Hematopoietic multipotent progenitor cell treated with erythropoietin and hydrocortisone succinate and interleukin-3 and kit ligand, for 17 days (in vitro differentiated cells): ENCODE measurements around the gene NAV3.
A peak's percentile ranks its signal among the peaks of the same experiment; 100 is the strongest.

ENCODE experiments used
- DNase-seq: peaks from one replicate; pipeline ENCODE4 v3.0.0-alpha.2; 2015; ENCODE audit warnings: low spot score

NAV3 gene

DNA sequence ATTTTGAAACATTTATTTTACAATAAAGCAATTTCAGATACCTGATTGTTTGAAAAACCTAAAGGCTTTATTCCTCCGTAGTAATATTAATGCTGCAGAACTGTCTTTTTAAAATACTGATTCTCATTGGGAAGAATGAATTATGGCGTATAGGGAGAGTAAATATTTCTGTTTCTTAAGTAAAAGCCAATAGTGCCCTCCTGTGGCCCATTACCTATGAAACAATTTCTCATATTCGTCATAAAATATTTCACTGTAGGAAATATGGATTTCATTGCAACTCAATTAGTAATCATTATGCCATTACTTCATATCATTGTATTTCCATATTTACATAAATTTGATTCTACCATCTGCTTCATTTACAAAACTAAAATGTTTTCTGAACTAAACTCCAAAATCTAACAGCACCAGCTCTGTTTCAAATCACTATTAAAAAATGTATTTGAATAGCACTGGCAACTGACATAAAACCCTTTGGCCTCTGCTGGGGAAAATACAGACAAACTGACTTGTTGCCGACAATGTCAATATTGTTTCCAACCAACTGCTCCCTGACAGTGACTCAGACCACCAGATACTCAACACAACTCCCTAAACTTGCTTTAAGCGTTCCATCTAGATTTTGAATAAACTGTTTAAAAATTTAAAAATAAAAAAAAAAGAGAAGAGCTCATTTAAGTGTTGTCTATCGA, 290.3 kb downstream of the NAV3 start:
- no peak for DNase-seq

DNA sequence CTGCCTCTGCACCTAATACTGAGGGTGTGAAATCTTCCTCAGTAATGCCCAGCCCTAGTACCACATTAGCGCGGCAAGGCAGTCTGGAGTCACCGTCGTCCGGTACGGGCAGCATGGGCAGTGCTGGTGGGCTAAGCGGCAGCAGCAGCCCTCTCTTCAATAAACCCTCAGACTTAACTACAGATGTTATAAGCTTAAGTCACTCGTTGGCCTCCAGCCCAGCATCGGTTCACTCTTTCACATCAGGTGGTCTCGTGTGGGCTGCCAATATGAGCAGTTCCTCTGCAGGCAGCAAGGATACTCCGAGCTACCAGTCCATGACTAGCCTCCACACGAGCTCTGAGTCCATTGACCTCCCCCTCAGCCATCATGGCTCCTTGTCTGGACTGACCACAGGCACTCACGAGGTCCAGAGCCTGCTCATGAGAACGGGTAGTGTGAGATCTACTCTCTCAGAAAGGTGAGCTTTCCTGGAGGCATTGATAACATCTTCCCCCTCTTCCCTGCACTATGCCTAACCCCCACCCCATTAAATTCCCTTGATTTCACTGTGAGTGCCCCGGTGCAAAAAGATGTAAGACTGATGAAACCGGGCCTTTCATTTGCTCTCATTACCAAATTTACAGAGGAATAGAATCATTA, 291.4 kb downstream of the NAV3 start:
- no peak for DNase-seq

DNA sequence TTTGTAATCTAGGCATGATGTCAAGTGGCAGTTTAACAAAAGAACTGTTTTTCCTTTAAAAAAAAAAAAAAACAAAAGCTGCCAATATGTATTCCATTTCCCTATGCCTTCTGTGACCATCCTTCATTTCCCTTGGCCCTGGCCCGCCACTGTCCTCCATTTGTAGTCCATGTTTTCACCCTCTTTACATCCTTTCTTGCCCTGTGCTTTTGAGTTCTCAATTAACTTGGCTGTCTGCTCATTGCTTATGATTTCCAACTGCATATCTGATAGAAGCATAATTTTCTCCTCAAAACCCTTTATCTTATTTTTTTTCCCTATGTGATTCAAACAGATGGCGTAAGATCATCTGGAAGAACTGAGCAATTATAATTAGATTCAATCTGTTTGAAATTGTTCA, 297.5 kb downstream of the NAV3 start:
- DNase-seq: no peak

DNA sequence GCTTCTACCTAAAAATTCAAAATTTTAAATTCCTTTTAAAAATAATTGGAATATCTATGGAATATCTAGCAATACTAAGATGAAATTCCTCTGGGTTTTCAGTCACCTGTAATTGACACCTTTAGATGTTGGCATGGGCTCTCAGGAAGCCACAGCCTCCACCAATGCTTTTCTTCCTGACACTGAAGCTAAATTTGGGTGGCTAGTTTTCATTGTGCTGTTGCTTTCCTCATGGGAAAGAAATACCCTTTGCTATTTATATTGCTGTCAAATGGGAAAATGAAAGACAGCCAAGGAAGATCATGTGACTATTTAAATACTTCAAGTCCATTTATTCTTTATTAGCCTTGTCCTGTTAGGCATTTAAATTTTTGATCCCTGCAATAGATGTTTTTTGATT, 313.0 kb downstream of the NAV3 start:
- DNase-seq: no peak

DNA sequence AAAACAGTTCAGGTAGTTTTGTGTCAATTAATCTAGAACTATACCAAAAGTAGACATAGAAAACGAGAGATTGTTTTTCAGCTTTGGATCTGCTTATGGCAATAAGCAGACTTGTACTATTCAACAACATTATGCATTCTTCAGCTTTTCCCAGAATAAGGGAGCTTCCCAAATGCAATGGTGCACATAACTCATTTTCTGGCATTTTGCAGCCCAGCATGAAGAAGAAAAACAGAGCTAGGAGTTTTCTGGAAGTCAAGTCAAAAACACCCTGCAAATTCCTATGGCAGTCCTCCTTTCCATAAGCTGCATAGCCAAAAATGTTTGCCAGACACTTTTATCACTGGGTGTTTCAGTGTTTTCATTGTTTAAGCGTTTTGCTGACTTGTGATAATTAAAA, 314.7 kb downstream of the NAV3 start:
- no peak for DNase-seq

DNA sequence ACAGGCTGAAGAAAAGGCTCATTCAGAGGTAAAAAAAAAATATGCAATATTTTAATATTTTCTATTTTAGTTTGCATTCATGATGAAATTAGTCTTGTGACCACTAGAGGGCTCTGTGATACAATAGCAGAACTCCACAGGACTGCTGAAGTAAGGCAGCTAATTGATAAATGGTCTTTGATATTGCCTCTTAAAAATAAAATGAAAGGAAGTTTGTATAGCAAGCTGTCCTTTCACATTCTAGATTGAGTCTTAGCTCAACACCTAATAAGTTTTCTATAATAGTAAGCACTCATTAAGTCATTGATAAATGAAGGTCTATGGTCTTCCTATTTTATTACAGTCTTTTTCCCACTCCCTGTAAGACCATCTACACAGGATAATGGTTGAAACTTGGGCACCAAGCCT, 315.7 kb downstream of the NAV3 start:
- peak; percentile 22 for DNase-seq

DNA sequence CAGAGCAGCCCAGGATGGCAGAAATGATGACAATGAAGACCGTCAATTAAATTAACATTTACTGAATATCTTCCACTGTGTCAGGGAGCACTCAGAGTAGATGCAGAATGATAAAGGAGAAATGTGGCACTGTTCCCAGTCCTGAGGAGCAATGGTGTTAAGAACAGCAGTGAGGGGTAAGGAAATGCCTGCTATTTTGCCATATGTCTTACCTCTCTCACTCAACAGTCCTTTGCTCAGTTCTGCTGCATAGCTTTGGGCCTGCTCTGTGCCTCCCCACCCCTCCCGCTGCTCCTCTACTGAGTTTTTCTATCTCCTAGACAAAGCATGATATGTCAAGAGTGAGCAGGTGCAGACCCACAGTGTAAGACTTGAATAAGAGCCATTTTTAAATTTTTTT, 318.8 kb downstream of the NAV3 start:
- DNase-seq: no peak

DNA sequence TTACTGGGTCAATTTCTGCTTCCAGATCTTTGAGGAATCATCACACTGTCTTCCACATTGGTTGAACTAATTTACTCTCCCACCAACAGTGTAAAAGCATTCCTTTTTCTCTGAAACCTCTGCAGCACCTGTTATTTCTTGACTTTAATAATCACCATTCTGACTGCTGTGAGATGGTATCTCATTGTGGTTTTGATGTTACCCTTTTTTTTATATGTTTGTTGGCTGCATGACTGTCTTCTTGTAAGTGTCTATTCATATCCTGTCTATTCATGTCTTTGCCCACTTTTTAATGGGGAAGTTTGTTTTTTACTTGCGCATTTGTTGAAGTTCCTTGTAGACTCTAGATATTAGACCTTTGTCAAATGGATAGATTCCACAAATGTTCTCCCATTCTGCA, 324.9 kb downstream of the NAV3 start:
- DNase-seq: no peak

DNA sequence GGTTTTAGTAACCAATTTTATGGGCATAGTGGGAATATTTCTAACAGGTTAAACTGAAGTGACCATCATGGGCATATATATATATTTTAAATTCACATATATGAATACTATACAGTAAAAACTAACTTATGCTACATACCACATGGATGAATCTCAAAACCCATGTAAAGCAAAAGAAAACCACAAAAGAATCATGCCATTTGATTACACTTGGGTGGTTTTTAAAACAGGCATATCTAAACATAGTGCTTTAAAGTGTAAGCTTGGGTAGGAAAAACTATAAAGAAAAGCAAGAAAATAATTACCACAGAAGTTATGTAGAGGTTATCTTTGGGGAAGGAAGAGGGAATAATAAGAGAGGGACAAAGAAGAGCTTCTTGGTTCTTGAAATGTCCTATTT, 326.1 kb downstream of the NAV3 start:
- no peak for DNase-seq

DNA sequence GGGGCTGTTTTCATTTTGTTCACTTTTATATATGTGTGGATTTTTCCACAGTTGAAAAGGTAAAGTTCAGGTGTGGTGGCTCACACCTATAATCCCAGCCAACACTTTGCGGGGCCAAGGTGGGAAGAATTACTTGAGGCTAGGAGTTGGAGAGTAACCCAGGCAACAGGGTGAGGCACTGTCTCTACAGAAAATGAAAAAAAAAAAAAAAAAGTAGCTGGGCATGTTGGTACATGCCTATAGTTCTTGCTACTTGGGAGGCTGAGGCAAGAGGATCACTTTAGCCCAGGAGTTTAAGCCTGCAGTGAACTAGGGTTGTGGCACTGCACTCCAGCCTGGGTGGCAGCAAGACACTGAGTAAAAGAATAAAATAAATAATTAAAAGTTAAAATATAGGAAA, 326.5 kb downstream of the NAV3 start:
- no peak for DNase-seq

DNA sequence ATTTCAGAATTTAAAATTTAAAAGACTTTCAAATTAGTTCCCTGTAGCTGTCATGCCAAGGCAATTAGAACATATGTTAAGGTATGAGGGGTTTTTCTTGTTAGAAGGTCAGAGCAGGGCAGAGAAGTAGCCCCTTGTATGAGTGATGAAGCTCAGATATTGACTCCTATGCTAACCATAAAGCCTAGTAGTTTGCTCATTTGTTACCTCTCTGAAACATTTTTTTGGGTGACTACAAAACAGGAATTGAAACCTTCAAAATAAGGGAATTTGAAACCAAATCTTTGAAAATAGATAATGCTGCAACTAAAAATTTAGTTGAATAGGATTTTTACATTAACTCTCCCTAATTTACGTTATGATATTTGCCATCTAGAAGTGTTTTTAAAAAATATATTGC, 333.5 kb downstream of the NAV3 start:
- DNase-seq: no peak

DNA sequence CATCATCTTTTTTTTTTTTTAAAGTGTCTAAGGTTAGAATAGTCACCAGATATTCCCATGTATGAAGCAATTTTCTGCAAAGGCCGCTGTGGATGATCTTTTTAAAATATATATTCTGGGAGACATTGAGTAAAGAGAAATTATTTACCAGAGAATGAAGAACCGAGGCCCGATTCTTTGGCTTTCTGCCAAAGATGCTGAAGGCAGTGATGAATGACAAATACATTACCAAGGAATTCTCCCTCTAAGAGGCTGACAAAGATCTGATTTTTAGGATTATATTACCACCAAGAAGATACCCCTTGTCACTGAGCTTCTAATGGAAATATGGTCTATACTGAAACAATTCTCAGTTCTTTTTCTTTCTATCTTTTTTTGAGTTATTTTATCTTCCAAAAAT, 336.8 kb downstream of the NAV3 start:
- DNase-seq: no peak

DNA sequence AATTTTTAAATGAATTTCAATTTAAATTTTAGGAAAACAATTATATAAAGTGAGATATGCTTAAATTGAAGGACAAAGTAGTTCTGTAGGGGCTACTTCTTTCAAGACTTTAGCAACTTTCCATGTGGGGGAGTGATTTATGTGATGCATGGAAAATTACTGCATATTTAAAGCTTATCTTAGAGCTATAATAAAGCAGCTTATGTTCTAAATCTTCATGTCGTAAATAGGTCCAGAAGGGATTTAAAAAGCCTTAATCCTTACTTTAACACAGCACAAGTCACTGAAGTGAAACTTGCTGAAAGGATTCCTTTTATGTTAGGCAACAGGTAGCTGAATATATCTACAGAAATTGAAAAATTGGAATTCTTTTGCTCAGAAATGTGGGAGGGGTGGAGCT, 340.4 kb downstream of the NAV3 start:
- DNase-seq: no peak

DNA sequence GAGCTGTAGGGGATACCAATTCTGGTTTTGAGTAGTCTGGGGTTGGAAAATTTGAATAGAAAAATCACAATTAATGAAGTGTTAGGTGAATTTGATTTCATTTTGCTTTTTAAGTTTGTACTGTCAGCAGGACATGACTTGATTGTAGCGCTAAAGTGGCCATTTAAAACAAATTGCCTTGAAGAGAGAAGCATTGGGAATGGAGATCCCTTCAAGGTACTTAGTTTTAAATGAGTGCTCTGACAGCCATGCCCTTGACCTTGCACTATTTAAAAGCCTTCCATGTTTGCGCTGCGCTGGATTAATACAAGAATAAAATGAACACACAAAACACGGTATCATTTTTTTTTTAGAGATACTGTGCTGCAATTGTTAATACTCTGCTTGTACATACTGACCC, 345.9 kb downstream of the NAV3 start:
- DNase-seq: no peak

DNA sequence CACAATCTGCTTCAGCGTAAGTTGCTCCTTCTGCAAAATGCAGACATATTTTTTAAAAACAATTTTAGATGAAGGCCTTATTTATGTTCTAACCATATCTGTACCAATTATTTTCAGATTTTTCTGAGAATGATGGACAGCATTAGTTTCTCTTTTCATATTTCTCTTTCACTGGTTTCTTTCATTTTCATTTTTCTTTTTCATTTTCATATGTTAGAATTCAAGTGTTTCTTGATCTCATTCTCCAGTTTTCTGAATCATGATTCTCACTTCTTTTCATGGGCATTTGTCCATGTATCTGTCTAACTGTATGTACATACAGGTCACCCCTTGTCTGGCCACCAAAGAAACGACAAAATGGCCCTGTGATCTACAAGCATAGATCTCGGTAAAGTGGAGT, 346.6 kb downstream of the NAV3 start:
- DNase-seq: no peak

DNA sequence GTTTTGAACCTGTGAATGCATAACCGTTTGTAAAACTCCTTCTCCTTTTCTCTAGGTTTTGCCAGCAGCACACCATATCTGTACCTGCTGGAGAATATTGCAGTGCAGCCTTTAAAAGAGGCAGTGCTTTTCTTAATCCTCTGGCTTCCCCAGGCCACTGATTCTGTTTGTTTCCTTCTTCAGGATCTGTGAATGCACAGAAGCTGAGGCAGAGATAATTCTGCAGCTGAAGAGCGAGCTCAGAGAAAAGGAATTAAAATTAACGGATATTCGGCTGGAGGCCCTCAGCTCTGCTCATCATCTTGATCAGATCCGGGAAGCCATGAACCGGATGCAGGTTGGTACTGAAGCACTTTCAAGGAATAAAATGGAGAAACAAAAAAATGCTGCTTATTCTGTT, 348.7 kb downstream of the NAV3 start:
- no peak for DNase-seq

DNA sequence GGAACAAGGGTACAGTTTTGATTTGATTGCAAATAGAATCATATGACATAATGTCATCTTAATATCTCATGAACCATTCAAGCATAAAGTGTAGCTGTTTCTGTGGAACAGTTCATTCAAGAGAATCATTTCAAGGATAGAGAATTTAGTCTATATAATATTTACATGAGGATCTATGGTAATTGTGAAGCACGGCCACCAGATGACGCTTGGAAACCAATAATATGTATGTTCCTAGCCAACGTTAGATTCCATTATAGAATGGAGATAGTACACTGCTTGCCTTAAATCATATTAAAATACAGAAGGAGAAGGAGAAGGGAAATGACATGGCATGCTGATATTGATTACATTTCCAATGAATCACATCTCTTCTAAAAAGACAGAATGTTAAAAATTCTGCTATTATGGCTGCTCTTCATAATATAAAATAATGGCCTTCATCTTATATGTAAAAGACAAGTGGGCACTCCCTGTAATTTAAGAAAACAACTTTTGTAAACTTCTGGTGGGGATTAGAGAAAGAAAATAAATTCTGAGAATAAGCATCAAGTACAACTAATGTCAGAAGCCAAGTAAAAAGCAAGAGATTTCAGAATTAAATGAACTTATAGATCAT, 351.0 kb downstream of the NAV3 start:
- DNase-seq: peak; percentile 44

DNA sequence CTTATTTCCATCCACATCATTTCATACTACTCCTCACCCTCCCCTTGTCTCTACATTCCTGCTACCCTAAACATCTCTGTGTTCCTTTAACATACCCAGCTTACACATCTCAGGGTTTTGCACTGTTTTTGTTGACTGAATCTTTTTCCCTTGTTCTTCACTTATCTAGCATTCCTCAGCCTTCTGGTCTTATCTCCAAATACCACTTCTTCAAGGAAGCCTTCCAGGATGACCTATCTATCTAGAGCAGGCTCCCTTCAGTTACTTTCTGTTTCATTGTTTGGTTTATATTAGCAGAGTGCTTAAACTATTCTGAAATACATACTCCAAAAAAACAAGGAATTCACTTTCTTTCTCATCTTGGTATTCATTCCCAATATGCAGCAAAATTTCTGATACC, 353.1 kb downstream of the NAV3 start:
- DNase-seq: peak; percentile 47

DNA sequence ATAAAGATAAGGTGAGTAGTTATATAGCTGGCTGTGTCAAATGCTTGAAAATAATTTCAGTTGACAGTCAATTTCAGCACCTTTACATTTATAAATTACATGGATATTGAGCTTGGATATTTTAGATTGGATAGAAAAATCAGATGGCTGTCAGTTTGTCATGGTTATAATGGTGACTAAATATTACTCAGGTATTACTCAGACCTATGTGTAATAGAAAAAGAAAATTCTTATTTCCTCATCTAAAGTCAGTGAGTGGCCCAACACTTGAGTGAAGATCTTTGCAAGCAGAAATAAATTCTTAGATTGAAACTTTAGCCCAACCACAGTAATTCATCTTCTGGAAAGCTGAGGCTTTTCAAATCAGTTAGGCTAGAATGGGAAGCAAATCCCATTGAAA, 354.4 kb downstream of the NAV3 start:
- DNase-seq: no peak

DNA sequence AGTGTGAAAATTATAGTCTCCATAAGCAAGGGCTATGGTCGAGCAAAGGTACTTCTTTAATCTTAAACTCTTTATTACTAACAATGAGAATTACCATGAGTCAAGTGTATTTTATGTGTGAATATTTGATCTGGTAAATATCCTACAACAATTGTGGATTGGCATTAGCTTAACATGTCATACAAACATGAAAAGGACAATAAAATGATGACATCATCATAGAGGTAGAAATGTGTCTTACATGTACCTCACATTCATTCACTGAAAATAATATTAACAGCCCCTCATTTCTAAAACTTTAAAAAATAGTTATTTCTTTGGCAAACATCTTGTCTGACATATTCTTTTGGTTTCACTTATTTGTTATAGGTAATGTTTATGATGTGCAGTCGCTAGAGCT, 355.0 kb downstream of the NAV3 start:
- DNase-seq: no peak

DNA sequence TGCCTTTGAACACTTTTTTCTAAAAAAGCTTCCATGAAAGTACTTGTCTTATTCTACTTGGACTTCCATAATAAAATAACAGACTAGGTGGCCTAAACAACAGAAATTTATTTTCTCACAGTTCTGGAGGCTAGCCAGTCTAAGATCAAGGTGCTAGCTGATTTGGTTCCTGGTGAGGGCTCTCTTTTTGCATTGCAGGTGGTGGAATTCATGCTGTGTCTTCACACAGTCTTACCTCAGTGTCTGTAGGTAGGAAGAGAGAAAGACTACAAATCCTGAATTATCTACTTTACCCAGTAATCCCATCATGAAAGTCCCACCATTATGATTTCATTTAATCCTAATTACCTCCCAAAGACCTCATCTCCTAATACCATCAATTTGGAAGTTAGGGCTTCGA, 356.0 kb downstream of the NAV3 start:
- no peak for DNase-seq

DNA sequence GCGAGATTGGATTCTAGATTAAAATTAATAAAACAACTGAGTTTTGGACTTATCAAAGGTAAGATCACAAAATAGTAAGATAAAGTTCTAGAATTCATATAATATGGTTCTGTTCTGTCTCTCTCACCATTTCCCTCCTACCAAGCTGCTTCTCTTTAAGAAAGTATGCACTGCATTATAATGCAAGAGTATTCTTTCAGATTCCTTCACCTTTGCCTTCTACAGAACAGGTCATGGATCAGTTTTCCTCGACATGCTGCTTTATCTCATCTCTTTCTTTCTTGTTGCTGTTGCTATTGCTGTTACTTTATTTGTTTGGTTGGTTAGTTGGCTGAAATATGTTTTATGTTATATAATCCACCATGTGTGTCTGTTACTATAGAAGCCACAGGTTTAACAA, 357.0 kb downstream of the NAV3 start:
- DNase-seq: no peak

DNA sequence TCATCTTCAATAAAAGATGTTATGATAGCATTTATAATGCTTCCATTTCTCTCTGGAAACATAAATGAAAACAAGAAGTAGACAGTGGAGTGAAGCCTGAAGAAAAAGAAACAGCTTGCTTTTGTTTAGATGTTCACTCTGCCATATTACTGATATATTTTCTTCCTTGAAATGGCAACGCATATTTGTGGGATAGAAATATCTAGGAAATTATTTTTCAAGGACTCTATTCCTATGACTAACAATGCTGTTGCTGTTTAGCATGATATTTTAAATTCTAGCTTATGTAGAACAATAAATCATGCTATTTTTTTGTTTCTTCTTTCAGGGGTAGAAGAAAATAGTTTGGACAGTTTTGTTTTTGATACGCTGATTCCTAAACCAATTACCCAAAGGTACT, 359.0 kb downstream of the NAV3 start:
- no peak for DNase-seq

DNA sequence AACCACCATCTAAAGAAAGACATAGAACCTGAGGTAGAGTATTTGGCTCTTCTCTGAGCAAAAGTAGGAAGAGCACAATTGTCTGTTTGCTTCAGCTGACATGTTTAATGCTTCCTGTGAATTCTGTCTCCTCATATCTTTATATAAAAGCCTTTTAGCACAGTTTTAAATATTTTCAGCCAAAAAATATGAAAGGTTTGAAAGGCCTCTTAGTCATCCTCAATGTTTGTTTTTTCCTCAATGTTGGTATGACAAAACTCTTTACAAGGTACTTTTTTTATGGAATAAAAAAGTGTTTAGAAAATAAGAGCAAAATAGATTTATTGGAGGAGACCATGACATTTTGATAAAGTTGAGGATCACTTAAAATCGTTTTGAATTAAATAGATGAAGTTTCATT, 360.9 kb downstream of the NAV3 start:
- DNase-seq: no peak
